IMR-90 (cell line): Measurements from ENCODE around the gene NATD1. TPM values are rescaled to one million over a fixed set of nuclear protein-coding genes. Genes with fewer than 3 reads are reported as not detected.

ENCODE experiments used
- ATAC-seq: fragments of 200-7000 bp; cut with Tn5 transposase; 2 replicates; pipeline ENCODE4 v1.9.1; 2020; ENCODE audit warnings: low read depth, mild to moderate bottlenecking, moderate library complexity
- BruUV-seq: library from RNA; stranded (reverse); fragments of 400-500 nt; replicated peaks from 2 replicates; lab custom pipeline; 2021; lab: Mats Ljungman, UMichigan
- CTCF ChIA-PET: fragments of 300-600 bp; formaldehyde crosslinking; extraction: SDS; loops from one replicate; lab custom pipeline; 2021; ENCODE audit warnings: antibody characterized with exemption; lab: Yijun Ruan, JAX
- POLR2A ChIA-PET: fragments of 300-600 bp; sonication (Branson Sonifier 250); formaldehyde crosslinking; loops from one replicate; lab custom pipeline; 2022; ENCODE audit warnings: antibody characterized with exemption; ENCODE audit not compliant: unreplicated experiment; lab: Charles Lee
- DNase-seq: peaks from one replicate; pipeline ENCODE4 v3.0.0; 2013
- H2AFZ ChIP-seq: replicated peaks from 2 replicates; pipeline ENCODE3; 2013; ENCODE audit warnings: low read length, mild to moderate bottlenecking; ENCODE audit not compliant: poor library complexity
- H2AK5ac ChIP-seq: 2 replicates; pipeline ENCODE4 v1.6.1; 2013; ENCODE audit warnings: low read depth, low read length, inconsistent platforms
- H2AK9ac ChIP-seq: replicated peaks from 2 replicates; pipeline ENCODE3; 2013; ENCODE audit warnings: mild to moderate bottlenecking, low read depth, low read length, moderate library complexity; ENCODE audit not compliant: poor library complexity
- H2BK120ac ChIP-seq: 2 replicates; pipeline ENCODE4 v1.6.1; 2013; ENCODE audit warnings: low read depth, low read length, inconsistent platforms
- H2BK15ac ChIP-seq: 3 replicates; pipeline ENCODE4 v1.6.1; 2013; ENCODE audit warnings: low read depth, low read length, inconsistent platforms
- H2BK20ac ChIP-seq: 2 replicates; pipeline ENCODE4 v1.6.1; 2013; ENCODE audit warnings: low read depth, mild to moderate bottlenecking, inconsistent platforms, low read length, moderate library complexity
- H2BK5ac ChIP-seq: 2 replicates; pipeline ENCODE4 v1.6.1; 2013; ENCODE audit warnings: mild to moderate bottlenecking, low read depth, low read length, inconsistent platforms; ENCODE audit not compliant: poor library complexity, severe bottlenecking
- H3K14ac ChIP-seq: replicated peaks from 2 replicates; pipeline ENCODE4 v1.6.1; 2013; ENCODE audit warnings: low read depth, low read length, inconsistent platforms
- H3K18ac ChIP-seq: 2 replicates; pipeline ENCODE4 v1.6.1; 2013; ENCODE audit warnings: low read depth, low read length, control low read depth
- H3K23ac ChIP-seq: 2 replicates; pipeline ENCODE4 v1.6.1; 2013; ENCODE audit warnings: low read depth, low read length, inconsistent platforms
- H3K27ac ChIP-seq: 2 replicates; pipeline ENCODE4 v1.5.1; 2013; ENCODE audit warnings: mild to moderate bottlenecking, control low read depth, low read length; ENCODE audit not compliant: insufficient read depth
- H3K27me3 ChIP-seq: 2 replicates; pipeline ENCODE4 v1.6.1; 2013; ENCODE audit warnings: low read length; ENCODE audit not compliant: control insufficient read depth, insufficient read depth
- H3K36me3 ChIP-seq: 2 replicates; pipeline ENCODE4 v1.6.1; 2013; ENCODE audit warnings: low read length, mixed read lengths; ENCODE audit not compliant: control insufficient read depth, insufficient read depth
- H3K4ac ChIP-seq: 2 replicates; pipeline ENCODE4 v1.6.1; 2013; ENCODE audit warnings: low read depth, low read length, inconsistent platforms
- H3K4me1 ChIP-seq: 2 replicates; pipeline ENCODE4 v1.6.1; 2013; ENCODE audit warnings: low read length, mixed read lengths; ENCODE audit not compliant: control insufficient read depth, insufficient read depth
- H3K4me2 ChIP-seq: 2 replicates; pipeline ENCODE4 v1.6.1; 2013; ENCODE audit warnings: low read depth, mild to moderate bottlenecking, control low read depth, low read length, moderate library complexity
- H3K4me3 ChIP-seq: 2 replicates; pipeline ENCODE4 v1.5.1; 2013; ENCODE audit warnings: low read depth, mild to moderate bottlenecking, control low read depth, low read length, moderate library complexity; ENCODE audit not compliant: insufficient read depth
- H3K56ac ChIP-seq: 2 replicates; pipeline ENCODE4 v1.6.1; 2013; ENCODE audit warnings: low read length, inconsistent platforms; ENCODE audit not compliant: insufficient read depth; ENCODE audit errors: extremely low read depth
- H3K79me1 ChIP-seq, 2 experiments: 2 replicates each; pipeline ENCODE4 v1.6.1; 2013; ENCODE audit warnings: low read length in 2 of 2, inconsistent platforms in 1 of 2, low read depth in 1 of 2
- H3K9ac ChIP-seq: 2 replicates; pipeline ENCODE4 v1.6.1; 2013; ENCODE audit warnings: low read depth, low read length, control low read depth
- H3K9me1 ChIP-seq: 2 replicates; pipeline ENCODE4 v1.6.1; 2013; ENCODE audit warnings: low read length, inconsistent platforms; ENCODE audit not compliant: insufficient read depth
- H3K9me3 ChIP-seq: 2 replicates; pipeline ENCODE4 v1.6.1; 2013; ENCODE audit warnings: low read length; ENCODE audit not compliant: control insufficient read depth, insufficient read depth
- H4K20me1 ChIP-seq: 2 replicates; pipeline ENCODE4 v1.6.1; 2013; ENCODE audit warnings: low read length, inconsistent platforms; ENCODE audit not compliant: insufficient read depth
- H4K5ac ChIP-seq: 2 replicates; pipeline ENCODE4 v1.6.1; 2013; ENCODE audit warnings: mild to moderate bottlenecking, low read depth, low read length, control low read depth
- H4K8ac ChIP-seq, 2 experiments: 2 replicates each; pipeline ENCODE4 v1.6.1; 2013; ENCODE audit warnings: low read depth in 2 of 2, low read length in 2 of 2, control low read depth in 1 of 2, inconsistent platforms in 1 of 2
- H4K91ac ChIP-seq: 2 replicates; pipeline ENCODE4 v1.6.1; 2013; ENCODE audit warnings: low read depth, low read length, inconsistent platforms; ENCODE audit not compliant: insufficient read depth
- BHLHE40 ChIP-seq: fragments of 150-350 bp; IDR thresholded peaks from 2 replicates; pipeline ENCODE4 v1.6.1; 2016; ENCODE audit warnings: mild to moderate bottlenecking, low read depth, low read length
- CEBPB ChIP-seq: IDR thresholded peaks from 2 replicates; pipeline ENCODE4 v1.6.1; 2012; ENCODE audit warnings: low read depth, low read length, improper control_type of control experiment
- CHD1 ChIP-seq: IDR thresholded peaks from 2 replicates; pipeline ENCODE4 v1.6.1; 2012; ENCODE audit warnings: low read depth, low read length, improper control_type of control experiment
- FOS ChIP-seq: fragments of 150-350 bp; IDR thresholded peaks from 2 replicates; pipeline ENCODE4 v1.6.1; 2016; ENCODE audit warnings: low read depth, low read length
- MAFK ChIP-seq: IDR thresholded peaks from 2 replicates; pipeline ENCODE4 v1.6.1; 2012; ENCODE audit warnings: low read depth, low read length, improper control_type of control experiment
- MAZ ChIP-seq: IDR thresholded peaks from 2 replicates; pipeline ENCODE4 v1.6.1; 2012; ENCODE audit warnings: low read depth, mild to moderate bottlenecking, low read length, improper control_type of control experiment, moderate library complexity, borderline replicate concordance
- MXI1 ChIP-seq: IDR thresholded peaks from 2 replicates; pipeline ENCODE4 v1.6.1; 2012; ENCODE audit warnings: low read depth, mild to moderate bottlenecking, low read length, moderate library complexity, borderline replicate concordance
- NFE2L2 ChIP-seq: fragments of 150-350 bp; IDR thresholded peaks from 2 replicates; pipeline ENCODE4 v1.6.1; 2016; ENCODE audit warnings: low read depth, mild to moderate bottlenecking, low read length
- POLR2A ChIP-seq: IDR thresholded peaks from 2 replicates; pipeline ENCODE4 v1.6.1; 2012; ENCODE audit warnings: mild to moderate bottlenecking, low read depth, low read length
- RAD21 ChIP-seq: IDR thresholded peaks from 2 replicates; pipeline ENCODE4 v1.6.1; 2012; ENCODE audit warnings: low read length, improper control_type of control experiment
- RCOR1 ChIP-seq: IDR thresholded peaks from 2 replicates; pipeline ENCODE4 v1.6.1; 2012; ENCODE audit warnings: mild to moderate bottlenecking, low read length, improper control_type of control experiment; ENCODE audit not compliant: insufficient replicate concordance
- RFX5 ChIP-seq: IDR thresholded peaks from 2 replicates; pipeline ENCODE4 v1.8.0; 2012; ENCODE audit warnings: low read depth, mild to moderate bottlenecking, low read length, moderate library complexity
- SMC3 ChIP-seq: fragments of 150-350 bp; IDR thresholded peaks from 2 replicates; pipeline ENCODE4 v1.6.1; 2016; ENCODE audit warnings: low read depth, mild to moderate bottlenecking, antibody characterized with exemption, low read length, moderate library complexity
- WGBS, 2 experiments: methylation state at CpG; one replicate each; pipeline versions ENCODE4 v1.1.5 to v1.1.7; 2013; ENCODE audit warnings: missing lambda C conversion rate in 2 of 2; ENCODE audit not compliant: insufficient read length in 1 of 2; ENCODE audit errors: extremely low coverage in 2 of 2; 5-methylcytosine and 5-hydroxymethylcytosine counted together
- dilution Hi-C: fragments of 300-500 bp; cut with HindIII; formaldehyde crosslinking; loops from one replicate; pipeline ENCODE4 v1.14.3; 2018; ENCODE audit warnings: low sequenced_read_pairs; ENCODE audit not compliant: unreplicated experiment
- in situ Hi-C: fragments of 300-500 bp; cut with MboI; formaldehyde crosslinking; loops from 3 replicates; pipeline ENCODE4 v1.14.3; 2019; ENCODE audit warnings: low sequenced_read_pairs, inconsistent platforms, mixed read lengths
- intact Hi-C: fragments of 100-400 bp; cut with micrococcal nuclease; formaldehyde crosslinking; loops from 2 replicates; pipeline ENCODE4 v1.10.0; 2022
- polyA plus RNA-seq, 3 experiments: library from polyadenylated mRNA; depleted of rRNA; stranded (reverse); fragments of >200 nt; gene quantifications; 2 replicates each; pipeline ENCODE4 v1.2.3, GENCODE V29; 2012; ENCODE audit warnings: low replicate concordance in 1 of 3
- total RNA-seq: library from RNA; depleted of rRNA; stranded (reverse); fragments of >200 nt; gene quantifications from 2 replicates; pipeline ENCODE4 v1.2.3, GENCODE V29; 2012
- TF ChIP-seq, protein P1 (sequence below): fragments of 150-350 bp; IDR thresholded peaks from 2 replicates; pipeline ENCODE4 v1.6.1; 2017; ENCODE audit warnings: mild to moderate bottlenecking, antibody characterized with exemption, low read length, low read depth
- TF ChIP-seq, protein P2 (sequence below): fragments of 150-350 bp; IDR thresholded peaks from 2 replicates; pipeline ENCODE4 v1.6.1; 2016; ENCODE audit warnings: low read depth, mild to moderate bottlenecking, low read length, moderate library complexity, borderline replicate concordance
- TF ChIP-seq, protein P3 (sequence below): conservative IDR thresholded peaks from 2 replicates; pipeline ENCODE4 v1.5.1; 2012; ENCODE audit warnings: mild to moderate bottlenecking, low read depth, low read length, improper control_type of control experiment

NATD1 gene
- total and polyA plus RNA-seq, 2 of the 4 experiments (the other 2 are of a cell fraction), result 0.90 to 4.3 TPM

DNA sequence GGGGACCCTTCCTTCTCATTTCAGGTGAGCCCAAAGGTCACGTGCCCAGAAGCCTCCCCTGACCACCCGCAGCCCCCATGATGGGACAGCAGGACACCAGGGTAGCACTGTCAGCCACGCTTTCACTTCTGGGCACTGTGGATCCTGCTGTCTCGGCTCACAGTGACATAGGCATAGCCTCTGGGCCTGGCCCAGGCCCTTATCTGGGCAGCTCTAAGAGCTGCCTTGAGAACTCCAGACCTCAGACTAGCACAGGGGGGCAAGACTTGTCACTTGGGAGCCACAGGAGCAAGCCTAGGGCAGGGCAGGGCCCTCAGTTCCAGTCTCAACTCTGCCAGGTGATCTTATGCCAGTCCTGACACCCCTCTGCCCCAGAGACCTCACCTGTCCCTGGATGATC is 4.7 kb downstream of the NATD1 start:
- no peak overlapping the region for H2BK120ac ChIP-seq
- no TSS peak for BruUV-seq
- H3K4me2 ChIP-seq, result no peak overlapping the region
- H4K91ac ChIP-seq, result no peak overlapping the region
- peaks cover 0 to 17% of the 10 kb centered on the region in 2 experiments; a peak in 3 of 4 replicates for H3K79me1 ChIP-seq
- ChIA-PET CTCF (no interaction called here), POLR2A (no interaction called here)
- dilution Hi-C loops (no loop called here), in situ Hi-C loops (no loop called here), intact Hi-C loops (no loop called here)
- no peak overlapping the region for H2AK5ac ChIP-seq
- H3K23ac ChIP-seq, result no peak overlapping the region
- H3K4me3 ChIP-seq, result no peak overlapping the region
- no peak overlapping the region for H3K56ac ChIP-seq
- TF ChIP-seq NFE2L2 (no peak), FOS (no peak), RFX5 (no peak), SMC3 (no peak), RAD21 (no peak), CEBPB (no peak), MAFK (no peak), MAZ (no peak), POLR2A (no peak), BHLHE40 (no peak), MXI1 (no peak), RCOR1 (no peak), CHD1 (no peak)
- TF ChIP-seq, protein P1, sequence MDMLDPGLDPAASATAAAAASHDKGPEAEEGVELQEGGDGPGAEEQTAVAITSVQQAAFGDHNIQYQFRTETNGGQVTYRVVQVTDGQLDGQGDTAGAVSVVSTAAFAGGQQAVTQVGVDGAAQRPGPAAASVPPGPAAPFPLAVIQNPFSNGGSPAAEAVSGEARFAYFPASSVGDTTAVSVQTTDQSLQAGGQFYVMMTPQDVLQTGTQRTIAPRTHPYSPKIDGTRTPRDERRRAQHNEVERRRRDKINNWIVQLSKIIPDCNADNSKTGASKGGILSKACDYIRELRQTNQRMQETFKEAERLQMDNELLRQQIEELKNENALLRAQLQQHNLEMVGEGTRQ, result no peak
- TF ChIP-seq, protein P2, sequence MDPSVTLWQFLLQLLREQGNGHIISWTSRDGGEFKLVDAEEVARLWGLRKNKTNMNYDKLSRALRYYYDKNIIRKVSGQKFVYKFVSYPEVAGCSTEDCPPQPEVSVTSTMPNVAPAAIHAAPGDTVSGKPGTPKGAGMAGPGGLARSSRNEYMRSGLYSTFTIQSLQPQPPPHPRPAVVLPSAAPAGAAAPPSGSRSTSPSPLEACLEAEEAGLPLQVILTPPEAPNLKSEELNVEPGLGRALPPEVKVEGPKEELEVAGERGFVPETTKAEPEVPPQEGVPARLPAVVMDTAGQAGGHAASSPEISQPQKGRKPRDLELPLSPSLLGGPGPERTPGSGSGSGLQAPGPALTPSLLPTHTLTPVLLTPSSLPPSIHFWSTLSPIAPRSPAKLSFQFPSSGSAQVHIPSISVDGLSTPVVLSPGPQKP, result no peak
- TF ChIP-seq, protein P3, sequence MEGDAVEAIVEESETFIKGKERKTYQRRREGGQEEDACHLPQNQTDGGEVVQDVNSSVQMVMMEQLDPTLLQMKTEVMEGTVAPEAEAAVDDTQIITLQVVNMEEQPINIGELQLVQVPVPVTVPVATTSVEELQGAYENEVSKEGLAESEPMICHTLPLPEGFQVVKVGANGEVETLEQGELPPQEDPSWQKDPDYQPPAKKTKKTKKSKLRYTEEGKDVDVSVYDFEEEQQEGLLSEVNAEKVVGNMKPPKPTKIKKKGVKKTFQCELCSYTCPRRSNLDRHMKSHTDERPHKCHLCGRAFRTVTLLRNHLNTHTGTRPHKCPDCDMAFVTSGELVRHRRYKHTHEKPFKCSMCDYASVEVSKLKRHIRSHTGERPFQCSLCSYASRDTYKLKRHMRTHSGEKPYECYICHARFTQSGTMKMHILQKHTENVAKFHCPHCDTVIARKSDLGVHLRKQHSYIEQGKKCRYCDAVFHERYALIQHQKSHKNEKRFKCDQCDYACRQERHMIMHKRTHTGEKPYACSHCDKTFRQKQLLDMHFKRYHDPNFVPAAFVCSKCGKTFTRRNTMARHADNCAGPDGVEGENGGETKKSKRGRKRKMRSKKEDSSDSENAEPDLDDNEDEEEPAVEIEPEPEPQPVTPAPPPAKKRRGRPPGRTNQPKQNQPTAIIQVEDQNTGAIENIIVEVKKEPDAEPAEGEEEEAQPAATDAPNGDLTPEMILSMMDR, result no peak
- no peaks in the 10 kb centered on the region for H3K36me3 ChIP-seq
- no peak for DNase-seq
- H4K20me1 ChIP-seq, result peaks cover 11% of the 10 kb centered on the region; the same call in 1 of the 2 replicates
- no peak overlapping the region for H3K4ac ChIP-seq
- H3K9me3 ChIP-seq, result no peaks in the 10 kb centered on the region
- no peak overlapping the region for H2BK15ac ChIP-seq
- no peak overlapping the region for H2AFZ ChIP-seq
- H3K18ac ChIP-seq, result no peak overlapping the region
- no peaks in the 10 kb centered on the region for H3K27me3 ChIP-seq
- H3K9me1 ChIP-seq, result no peaks in the 10 kb centered on the region
- H4K5ac ChIP-seq, result no peak overlapping the region
- no peak overlapping the region for H2AK9ac ChIP-seq
- peaks cover 6% of the 10 kb centered on the region for H3K4me1 ChIP-seq
- H2BK20ac ChIP-seq, result no peak overlapping the region
- H3K14ac ChIP-seq, result no peak overlapping the region
- no peak overlapping the region for H3K9ac ChIP-seq
- H4K8ac ChIP-seq, result no peak overlapping the region
- 83% methylated on average over 3 of the region's 4 CpGs; no CpG with 5 or more reads in 1 of the 2 experiments for WGBS, 2 experiments
- no peak overlapping the region for H2BK5ac ChIP-seq
- no peak overlapping the region for H3K27ac ChIP-seq
- no peak for ATAC-seq
